OCI-LY3 (cell line): ENCODE results near the gene ACOT2.
A peak's percentile ranks its signal among the peaks of the same experiment; 100 is the strongest.

ENCODE experiments used
- H2AFZ ChIP-seq: fragments of 200-600, 300-600 bp; shearing (Covaris generic); 2 replicates; pipeline ENCODE4 v1.6.0; 2014; ENCODE audit warnings: antibody characterized with exemption, low read depth, low read length
- H3K27ac ChIP-seq: fragments of 200-600, 300-600 bp; sonication (generic); 2 replicates; pipeline ENCODE4 v1.5.1; 2014; ENCODE audit warnings: mild to moderate bottlenecking, low read length, moderate library complexity, mixed read lengths
- H3K27me3 ChIP-seq: fragments of 200-600, 300-600 bp; sonication (generic); 2 replicates; pipeline ENCODE4 v1.6.1; 2014; ENCODE audit warnings: low read depth, low read length, mixed read lengths
- H3K36me3 ChIP-seq: fragments of 200-600, 300-600 bp; sonication (generic); replicated peaks from 2 replicates; pipeline ENCODE3; 2014; ENCODE audit warnings: low read depth, low read length, mixed read lengths
- H3K4me1 ChIP-seq: fragments of 300-600, 200-600 bp; sonication (generic); 2 replicates; pipeline ENCODE4 v1.6.1; 2014; ENCODE audit warnings: low read length, mixed read lengths
- H3K4me2 ChIP-seq: fragments of 200-600, 300-600 bp; sonication (generic); 2 replicates; pipeline ENCODE4 v1.6.1; 2014; ENCODE audit warnings: low read length, mixed read lengths
- H3K4me3 ChIP-seq: fragments of 300-600, 200-600 bp; sonication (generic); 2 replicates; pipeline ENCODE4 v1.5.1; 2014; ENCODE audit warnings: antibody characterized with exemption, mild to moderate bottlenecking, low read length, moderate library complexity
- H3K79me2 ChIP-seq: fragments of 300-600, 200-600 bp; shearing (Covaris generic); 2 replicates; pipeline ENCODE4 v1.6.1; 2014; ENCODE audit warnings: mild to moderate bottlenecking, low read length, mixed read lengths
- H3K9ac ChIP-seq: fragments of 300-600, 200-600 bp; shearing (Covaris generic); 2 replicates; pipeline ENCODE4 v1.6.0; 2014; ENCODE audit warnings: mild to moderate bottlenecking, low read length, moderate library complexity
- H3K9me3 ChIP-seq: fragments of 200-600, 300-600 bp; shearing (Covaris generic); 2 replicates; pipeline ENCODE4 v1.6.1; 2014; ENCODE audit warnings: low read length, mixed read lengths; ENCODE audit not compliant: insufficient read depth
- H4K20me1 ChIP-seq: fragments of 200-600, 300-600 bp; sonication (generic); 2 replicates; pipeline ENCODE4 v1.6.1; 2016; ENCODE audit warnings: low read length, mixed read lengths; ENCODE audit not compliant: insufficient read depth
- EZH2phosphoT487 ChIP-seq: fragments of 200-600 bp; shearing (Covaris generic); IDR thresholded peaks from 2 replicates; pipeline ENCODE4 v1.6.1; 2018; ENCODE audit warnings: antibody characterized with exemption, mixed run types, low read depth
- TF ChIP-seq, protein P1 (sequence below): fragments of 200-600, 300-600 bp; sonication (generic); IDR thresholded peaks from 2 replicates; pipeline ENCODE4 v1.5.1; 2014; ENCODE audit warnings: antibody characterized with exemption, low read length, low read depth

Gene ACOT2

GRCh38 chr14:73606271-73606670 lies 37.3 kb downstream of the ACOT2 start:
- no peak overlapping the region for H3K27ac ChIP-seq
- H3K9me3 ChIP-seq, result no peaks in the 10 kb centered on the region
- H3K79me2 ChIP-seq, result no peaks in the 10 kb centered on the region
- H3K4me2 ChIP-seq, result no peak overlapping the region
- no peak overlapping the region for H3K4me3 ChIP-seq
- peaks cover 6% of the 10 kb centered on the region for H3K27me3 ChIP-seq
- no peaks in the 10 kb centered on the region for H4K20me1 ChIP-seq
- H3K36me3 ChIP-seq, result no peaks in the 10 kb centered on the region
- TF ChIP-seq, protein P1, sequence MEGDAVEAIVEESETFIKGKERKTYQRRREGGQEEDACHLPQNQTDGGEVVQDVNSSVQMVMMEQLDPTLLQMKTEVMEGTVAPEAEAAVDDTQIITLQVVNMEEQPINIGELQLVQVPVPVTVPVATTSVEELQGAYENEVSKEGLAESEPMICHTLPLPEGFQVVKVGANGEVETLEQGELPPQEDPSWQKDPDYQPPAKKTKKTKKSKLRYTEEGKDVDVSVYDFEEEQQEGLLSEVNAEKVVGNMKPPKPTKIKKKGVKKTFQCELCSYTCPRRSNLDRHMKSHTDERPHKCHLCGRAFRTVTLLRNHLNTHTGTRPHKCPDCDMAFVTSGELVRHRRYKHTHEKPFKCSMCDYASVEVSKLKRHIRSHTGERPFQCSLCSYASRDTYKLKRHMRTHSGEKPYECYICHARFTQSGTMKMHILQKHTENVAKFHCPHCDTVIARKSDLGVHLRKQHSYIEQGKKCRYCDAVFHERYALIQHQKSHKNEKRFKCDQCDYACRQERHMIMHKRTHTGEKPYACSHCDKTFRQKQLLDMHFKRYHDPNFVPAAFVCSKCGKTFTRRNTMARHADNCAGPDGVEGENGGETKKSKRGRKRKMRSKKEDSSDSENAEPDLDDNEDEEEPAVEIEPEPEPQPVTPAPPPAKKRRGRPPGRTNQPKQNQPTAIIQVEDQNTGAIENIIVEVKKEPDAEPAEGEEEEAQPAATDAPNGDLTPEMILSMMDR, result no peak
- TF ChIP-seq EZH2phosphoT487, result no peak
- H3K9ac ChIP-seq, result no peak overlapping the region
- H2AFZ ChIP-seq, result no peak overlapping the region
- no peaks in the 10 kb centered on the region for H3K4me1 ChIP-seq

- Histone ChIP-seq H4K20me1 (no peaks in the 10 kb centered on the region), H2AFZ (no peak overlapping the region), H3K4me2 (no peak overlapping the region), H3K79me2 (no peaks in the 10 kb centered on the region), H3K9ac (no peak overlapping the region), H3K4me3 (no peak overlapping the region), H3K4me1 (no peaks in the 10 kb centered on the region), H3K36me3 (no peaks in the 10 kb centered on the region), H3K9me3 (no peaks in the 10 kb centered on the region), H3K27ac (no peak overlapping the region), H3K27me3 (peaks cover 11% of the 10 kb centered on the region)
- TF ChIP-seq, protein P1, result no peak
- TF ChIP-seq EZH2phosphoT487, result no peak
Measured at GRCh38 chr14:73607241-73607640, 38.2 kb downstream of the ACOT2 start.

DNA sequence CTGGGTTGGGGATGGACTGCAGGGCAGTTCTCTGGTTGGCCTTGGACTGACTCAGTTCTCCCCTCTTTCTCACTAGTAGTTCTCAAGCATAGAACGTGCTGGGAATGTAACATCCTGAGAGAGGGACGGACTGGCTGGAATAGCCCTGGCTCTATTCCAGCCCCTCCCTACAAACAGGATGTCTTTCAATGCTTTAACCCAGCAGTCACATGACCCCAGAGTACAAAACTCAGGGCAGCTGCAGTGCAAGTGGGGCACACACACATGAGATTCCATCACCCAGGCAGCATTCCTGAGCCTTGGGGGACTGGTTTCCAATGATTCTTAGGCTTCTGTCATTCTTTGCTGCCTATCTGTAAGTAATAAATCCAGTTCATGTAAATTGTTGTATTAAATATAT lies 41.7 kb downstream of the ACOT2 start:
- Histone ChIP-seq H3K27ac (no peak overlapping the region), H3K27me3 (peaks cover 15% of the 10 kb centered on the region), H3K9me3 (no peaks in the 10 kb centered on the region), H3K79me2 (no peaks in the 10 kb centered on the region), H3K4me1 (no peaks in the 10 kb centered on the region; the same call in 1 of the 2 replicates), H3K36me3 (no peaks in the 10 kb centered on the region), H3K4me2 (no peak overlapping the region), H3K4me3 (no peak overlapping the region), H4K20me1 (no peaks in the 10 kb centered on the region), H3K9ac (no peak overlapping the region), H2AFZ (no peak overlapping the region)
- TF ChIP-seq, protein P1, result no peak
- TF ChIP-seq EZH2phosphoT487, result no peak

GRCh38 chr14:73612339-73613045 lies 43.5 kb downstream of the ACOT2 start, which contains the start of gene ACOT6:
Gene ACOT6, plus strand, starts transcription at chr14:73612517. Its CDS starts 55 bp downstream, at chr14:73612572.
- Histone ChIP-seq H3K4me3 (peak within 1 kb of the TSS; percentile 81), H3K9me3 (no peaks in the 10 kb centered on the region), H3K4me2 (peak within 1 kb of the TSS; percentile 65), H3K27ac (no peak within 1 kb of the TSS), H2AFZ (peak within 1 kb of the TSS; percentile 90), H3K4me1 (no peaks in the 10 kb centered on the region; the same call in 1 of the 2 replicates), H4K20me1 (no peaks in the 10 kb centered on the region), H3K9ac (peak within 1 kb of the TSS; percentile 54), H3K36me3 (no peaks in the 10 kb centered on the region), H3K27me3 (peaks cover 15% of the 10 kb centered on the region), H3K79me2 (no peaks in the 10 kb centered on the region)
- no peak for TF ChIP-seq EZH2phosphoT487
- TF ChIP-seq, protein P1, result no peak
